CD4-positive, alpha-beta T cell treated with Interleukin-21 for 1 hour (primary cell): Measurements from ENCODE around the gene MTX2.

Experiments used
- DNase-seq: peaks from one replicate; pipeline ENCODE4 v3.0.0-alpha.2; 2020

MTX2 gene

DNA sequence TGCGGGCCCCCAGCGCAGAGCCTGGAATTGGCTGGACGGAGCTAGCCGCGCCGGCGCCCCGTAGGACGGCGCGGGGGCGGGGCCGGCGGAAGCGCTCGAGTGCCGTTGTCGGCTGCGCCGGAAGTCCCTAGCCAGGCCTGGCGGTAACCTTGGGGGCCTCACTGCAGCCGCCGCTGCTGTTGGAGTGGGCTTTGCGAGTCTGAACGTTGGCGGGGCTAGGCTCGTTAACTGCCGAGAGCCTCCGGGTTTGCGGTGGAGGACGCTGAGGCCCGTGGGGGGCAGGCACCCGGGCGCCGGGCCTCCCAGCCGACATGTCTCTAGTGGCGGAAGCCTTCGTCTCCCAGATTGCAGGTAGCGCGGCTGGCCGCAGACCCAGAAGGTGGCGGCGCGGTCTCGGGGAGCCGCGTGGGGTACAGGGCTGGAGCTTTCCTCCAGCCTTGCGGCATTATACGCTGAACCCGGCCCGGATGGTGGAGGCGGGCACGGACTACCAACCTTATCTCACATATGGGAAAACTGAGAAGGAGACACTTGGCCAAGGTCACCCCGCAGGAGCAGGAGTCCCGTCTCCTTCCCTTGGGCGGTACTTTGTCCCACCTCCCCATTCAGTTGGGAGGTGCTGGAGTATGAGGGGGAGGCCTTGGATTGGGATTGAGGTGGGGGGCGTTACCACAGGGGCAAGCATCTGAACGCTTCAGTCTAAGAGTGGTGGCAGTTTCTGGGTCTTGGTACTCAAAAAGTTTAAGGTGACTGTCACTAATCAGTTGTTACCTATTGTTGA, at the start of gene MTX2:
TSS of gene MTX2 (plus strand) at position 124 of the 781 bp plus-strand sequence. CDS start at position 312, 188 bp downstream.
- DNase-seq: peak; percentile 64

DNA sequence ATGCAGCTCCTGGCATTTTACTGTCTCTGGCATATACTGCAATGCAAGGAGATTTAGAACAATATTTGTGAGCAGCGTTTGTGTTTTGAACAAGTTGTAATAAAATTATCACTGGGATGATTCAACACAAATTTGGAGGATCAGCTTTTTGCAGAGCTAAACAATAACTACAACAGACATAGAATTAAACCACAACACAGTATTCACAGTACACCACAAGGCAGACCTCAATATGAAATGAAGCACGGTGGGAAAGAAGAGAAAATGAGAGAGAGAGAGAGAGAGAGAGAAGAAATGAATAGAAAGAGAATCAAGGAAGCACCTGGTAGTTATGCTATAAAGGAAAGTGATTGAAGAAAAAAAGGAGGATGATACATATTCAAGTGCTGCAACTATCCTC, 41.4 kb upstream of the MTX2 start:
- no peak for DNase-seq

DNA sequence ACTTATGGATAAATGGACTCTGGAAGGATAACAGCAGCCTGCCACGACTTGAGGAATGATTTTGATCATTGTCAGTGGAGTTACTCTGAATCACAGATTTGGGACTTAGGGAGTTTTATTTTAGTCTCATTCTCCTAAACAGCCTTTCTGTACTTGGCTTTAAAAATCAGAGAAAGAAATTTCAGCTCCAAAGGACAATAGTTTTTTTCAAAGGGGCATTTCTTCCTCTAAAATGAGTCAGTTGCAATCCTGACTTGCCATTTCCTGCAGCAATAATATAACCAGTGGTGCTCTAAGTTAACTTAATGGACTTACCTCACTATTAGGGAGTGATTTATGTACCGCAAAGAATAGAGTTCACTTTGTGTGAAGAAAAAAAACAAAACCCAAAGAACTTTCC, 35.1 kb upstream of the MTX2 start:
- DNase-seq: no peak

DNA sequence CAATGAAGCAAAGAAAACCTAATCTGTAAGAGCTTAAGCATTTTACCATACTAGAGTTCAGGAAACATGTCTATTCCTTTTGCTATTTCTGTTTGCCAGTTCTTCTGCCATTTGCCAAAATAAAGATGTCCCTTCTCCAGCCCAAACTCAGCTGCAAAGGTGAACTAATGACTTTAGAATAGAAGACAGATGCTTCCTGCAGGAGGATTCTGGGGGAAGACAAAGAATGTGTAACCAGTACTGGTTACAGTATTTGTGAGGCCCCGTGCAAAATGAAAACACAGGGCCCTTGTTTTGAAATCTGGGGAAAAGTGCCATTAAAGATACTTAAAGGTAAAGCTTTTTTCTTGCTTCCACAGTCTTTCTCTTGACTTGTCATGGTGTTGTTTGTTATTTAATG, 34.3 kb upstream of the MTX2 start:
- DNase-seq: no peak

DNA sequence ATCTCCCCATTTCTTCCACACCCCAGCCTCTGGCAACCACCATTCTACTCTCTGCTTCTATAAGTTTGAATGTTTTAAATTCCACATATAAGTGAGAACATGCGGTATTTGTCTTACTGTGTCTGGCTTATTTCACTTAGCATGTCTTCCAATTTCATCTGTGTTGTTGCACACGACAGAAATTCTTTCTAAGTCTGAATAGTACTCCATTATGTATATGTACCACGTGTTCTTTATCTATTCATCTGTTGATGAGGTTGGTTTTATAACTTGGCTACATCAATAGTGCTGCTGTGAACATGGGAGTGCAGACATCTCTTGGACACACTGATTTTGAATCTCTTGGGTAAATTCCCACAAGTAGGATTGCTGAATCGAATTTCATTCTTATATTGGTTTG, 31.8 kb upstream of the MTX2 start:
- no peak for DNase-seq

DNA sequence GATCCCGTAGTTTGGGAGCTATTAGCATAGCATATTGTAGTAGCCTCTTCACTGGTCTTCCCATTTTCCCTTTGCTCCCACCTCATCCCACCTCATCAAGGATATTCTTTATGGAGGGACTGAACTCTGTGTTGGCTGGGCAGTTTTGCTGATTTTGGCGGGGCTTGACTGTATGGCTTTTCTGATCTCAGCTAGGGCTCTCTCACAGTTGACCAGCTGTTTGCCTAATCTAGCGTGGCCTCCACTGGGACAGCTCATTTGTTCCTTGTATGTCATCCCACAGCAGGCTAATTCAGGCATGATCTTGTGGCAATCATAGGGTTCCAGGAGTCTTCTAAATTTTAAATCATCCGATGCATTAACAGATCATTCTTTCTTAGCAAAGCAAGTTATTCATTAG, 30.2 kb upstream of the MTX2 start:
- no peak for DNase-seq

DNA sequence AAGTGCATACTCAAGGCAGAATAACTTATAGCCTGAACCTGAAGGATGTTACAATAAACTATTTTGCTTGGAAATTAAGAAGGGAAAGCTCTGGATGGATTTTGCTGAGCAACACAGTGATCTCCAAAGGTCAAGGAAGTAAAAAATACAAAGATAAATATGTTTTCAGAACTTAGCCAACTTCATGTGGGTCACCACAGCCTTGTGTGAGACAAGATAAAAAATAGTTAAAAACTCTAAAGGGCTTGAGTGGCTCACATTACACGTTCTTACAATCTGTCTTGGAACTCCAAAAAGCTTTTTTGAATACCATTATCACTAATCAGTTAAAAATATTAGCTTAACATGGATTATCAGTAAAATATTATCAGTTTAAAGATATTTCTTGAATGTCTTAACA, 28.9 kb upstream of the MTX2 start:
- no peak for DNase-seq

DNA sequence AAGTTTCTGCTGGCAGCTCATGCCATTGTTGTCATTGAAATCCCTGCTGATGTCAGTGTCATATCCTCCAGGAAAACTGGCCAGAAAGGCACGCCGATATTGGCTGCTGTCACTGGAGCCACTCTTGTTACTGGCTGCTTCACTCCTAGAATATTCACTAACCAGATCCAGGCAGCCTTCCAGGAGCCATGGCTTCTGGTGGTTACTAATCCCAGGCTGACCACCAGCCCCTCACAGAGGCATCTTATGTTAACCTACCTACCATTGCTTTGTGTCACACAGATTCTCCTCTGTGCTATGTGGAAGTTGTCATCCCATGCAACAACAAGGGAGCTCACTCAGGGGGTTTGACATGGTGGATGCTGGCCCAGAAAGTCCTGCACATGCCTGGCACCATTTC, 27.0 kb upstream of the MTX2 start:
- no peak for DNase-seq

DNA sequence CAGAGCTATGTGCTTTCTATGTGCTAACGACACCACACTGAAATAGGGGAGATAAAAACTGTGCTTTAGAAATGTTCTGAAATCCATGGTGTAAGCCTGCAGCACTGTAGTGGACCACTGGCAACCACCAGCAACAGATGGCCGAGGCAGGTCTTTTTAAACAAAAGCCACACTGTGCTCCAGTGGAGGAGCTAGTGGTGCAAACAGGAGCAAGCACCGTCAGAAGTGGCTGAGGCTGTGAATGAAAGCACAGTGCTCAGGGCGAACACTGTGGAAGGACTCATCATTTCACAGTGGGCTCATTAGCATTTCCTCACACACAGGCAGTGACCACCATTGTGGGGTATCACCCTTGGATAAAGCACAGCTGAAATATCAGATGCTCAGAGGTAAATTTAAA, 22.9 kb upstream of the MTX2 start:
- no peak for DNase-seq

DNA sequence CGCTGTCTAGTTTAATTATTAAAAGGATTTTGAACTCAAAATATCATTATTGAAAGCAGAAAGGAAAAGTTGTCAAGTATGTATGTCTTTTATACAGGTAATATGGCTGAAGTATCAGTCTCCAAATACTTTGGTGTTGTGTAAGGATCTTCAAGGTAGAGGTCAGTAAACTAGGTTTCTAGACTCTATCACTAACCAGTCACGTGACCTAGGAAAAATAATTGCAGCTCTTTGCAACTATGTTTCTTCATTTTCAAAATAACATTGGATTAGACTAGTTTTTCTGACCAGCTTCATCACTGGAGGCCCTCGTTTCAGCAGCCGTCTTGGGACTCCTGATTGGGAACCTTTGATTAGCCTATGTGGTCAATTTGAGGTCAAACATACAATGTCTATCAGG, 21.4 kb upstream of the MTX2 start:
- DNase-seq: no peak

DNA sequence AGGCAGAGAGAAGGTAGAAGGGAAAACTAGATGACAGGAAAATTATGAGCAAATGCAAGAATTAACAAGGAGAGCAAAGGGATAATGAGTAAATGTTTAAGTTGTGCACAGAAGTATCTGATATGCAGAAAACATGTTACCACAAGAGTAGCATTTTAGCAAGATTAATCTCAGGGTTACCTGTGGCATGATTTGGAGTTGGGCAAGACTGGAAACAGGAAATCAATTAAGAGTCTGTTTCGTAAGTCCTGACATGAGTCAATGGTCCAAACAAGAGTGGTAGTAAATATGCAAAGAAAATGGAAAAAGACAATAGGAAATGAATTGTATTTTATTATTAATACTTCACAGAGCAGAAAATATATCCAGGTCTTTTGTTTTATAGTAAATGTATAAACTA, 17.3 kb upstream of the MTX2 start:
- no peak for DNase-seq

DNA sequence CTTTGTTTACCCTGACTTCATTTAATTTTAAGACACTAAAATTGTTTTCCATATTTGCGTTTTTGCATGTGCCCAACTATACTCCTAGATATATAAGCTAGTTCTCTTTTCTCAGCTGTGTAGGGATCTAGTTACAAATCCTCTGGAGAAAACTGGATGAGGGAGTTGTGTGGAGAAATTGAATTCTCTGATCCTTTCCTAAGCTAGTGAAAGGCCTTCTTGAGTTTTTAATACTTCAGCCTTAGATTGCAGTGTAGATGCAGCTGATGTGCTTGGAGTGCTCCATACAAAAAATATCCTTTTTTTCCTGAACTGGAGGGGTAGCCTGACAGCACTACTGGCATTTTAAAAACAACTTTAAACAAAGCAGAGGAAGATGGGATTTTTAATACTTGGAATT, 8.6 kb upstream of the MTX2 start:
- DNase-seq: no peak

DNA sequence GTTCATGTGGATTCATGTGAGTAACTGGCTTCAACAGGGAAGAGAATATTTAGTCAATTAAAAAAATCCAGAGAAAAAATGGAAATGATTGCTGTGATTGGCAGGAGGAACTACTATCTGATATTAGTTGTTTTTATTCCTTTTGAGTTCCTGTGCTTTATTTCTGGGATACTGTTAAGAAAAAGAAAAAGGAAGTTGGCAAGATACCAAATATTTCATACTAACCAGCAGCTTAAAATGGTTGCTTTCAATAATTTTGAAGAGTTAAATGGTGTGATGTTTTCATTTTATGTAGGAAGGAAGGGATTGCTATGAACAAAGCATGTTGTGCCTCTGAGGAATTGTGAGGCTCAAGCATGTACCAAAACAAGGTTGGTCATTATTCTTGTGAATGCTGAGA, 8.1 kb upstream of the MTX2 start:
- no peak for DNase-seq

DNA sequence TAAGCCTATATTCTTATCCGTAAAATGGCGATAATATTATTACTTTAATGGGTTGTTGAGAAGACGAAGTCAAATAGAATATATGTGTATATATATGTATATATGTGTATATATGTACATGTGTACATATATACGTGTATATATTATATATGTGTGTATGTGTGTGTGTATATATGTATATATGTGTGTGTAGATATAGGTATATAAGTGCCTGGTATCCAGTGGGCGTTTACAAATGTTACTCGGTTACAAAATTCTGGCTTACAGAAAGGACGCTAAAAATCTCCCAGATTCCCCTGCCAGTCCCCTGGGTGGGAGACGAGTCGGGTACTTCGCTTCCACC, 295 bp upstream of the MTX2 start:
- no peak for DNase-seq

DNA sequence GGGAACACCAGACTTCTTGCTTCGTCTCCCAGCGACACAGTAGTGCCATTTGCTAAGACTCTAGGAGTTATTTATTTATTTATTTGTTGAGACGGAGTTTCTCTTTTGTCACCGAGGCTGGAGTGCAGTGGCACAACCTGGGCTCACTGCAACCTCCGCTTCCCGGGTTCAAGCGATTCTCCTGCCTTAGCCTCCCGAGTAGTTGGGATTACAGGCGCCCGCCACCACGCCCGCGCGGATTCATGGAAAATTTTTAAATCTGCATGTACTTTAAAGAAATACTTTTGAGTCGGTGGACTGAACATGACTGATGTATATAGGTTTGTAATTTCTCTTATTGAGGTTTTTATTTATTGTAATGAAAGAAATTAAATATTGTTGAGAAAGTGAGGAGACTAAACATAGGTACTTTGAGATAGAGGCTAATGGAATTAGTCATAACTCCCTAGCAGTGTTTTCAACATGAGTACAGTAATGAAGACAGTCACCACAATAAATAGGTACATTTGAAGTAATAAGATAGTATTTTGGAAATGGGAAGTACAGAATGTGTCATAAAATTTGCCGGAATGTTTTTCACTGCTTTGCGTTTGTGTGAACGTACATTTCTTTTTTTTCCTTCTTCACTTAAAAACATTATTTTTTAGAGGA, 983 bp downstream of the MTX2 start:
- no peak for DNase-seq

DNA sequence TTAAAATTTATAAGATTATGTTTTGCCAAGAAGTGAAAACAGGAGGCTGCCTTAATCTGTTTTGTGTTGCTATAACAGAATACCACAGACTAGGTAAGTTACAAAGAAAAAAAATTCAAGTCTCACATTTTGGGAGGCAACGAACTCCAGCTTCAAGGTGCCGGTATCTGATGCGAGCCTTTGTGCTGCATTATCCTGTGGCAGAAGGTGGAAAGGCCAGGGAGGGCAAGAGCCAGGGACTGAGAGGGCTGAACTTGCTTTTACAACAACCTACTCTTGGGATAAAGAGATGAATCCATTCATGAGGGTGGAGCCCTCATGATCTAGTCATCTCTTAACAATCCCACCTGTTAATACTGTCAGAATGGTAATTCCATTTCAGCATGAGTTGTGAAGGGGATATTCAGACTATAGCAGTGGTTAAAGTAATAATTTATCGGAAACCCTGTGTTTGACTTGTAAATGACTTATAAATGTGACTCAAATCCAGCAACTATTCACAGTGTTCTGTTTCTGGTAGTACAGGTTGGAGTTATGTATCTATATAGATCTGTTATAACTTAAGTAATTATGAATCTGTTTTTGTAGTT, 3.7 kb downstream of the MTX2 start:
- no peak for DNase-seq

DNA sequence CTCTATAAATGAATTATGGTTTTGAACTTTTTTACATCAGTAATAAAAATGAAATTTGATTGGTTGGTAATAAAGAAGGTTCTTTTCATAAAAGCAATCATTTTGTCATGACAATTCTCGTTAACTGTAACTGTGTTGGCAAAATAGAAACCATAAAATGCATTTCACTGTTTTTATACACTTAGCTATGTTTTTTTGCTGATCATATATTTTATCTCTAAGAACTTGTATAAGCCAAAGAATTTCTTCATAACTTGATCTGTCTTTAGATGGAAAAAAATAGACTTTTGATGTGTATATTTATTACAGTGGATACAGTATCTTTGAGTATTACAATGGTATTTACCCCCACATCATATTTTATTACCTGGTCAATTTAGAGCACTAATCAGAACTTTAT, 9.7 kb downstream of the MTX2 start:
- DNase-seq: no peak

DNA sequence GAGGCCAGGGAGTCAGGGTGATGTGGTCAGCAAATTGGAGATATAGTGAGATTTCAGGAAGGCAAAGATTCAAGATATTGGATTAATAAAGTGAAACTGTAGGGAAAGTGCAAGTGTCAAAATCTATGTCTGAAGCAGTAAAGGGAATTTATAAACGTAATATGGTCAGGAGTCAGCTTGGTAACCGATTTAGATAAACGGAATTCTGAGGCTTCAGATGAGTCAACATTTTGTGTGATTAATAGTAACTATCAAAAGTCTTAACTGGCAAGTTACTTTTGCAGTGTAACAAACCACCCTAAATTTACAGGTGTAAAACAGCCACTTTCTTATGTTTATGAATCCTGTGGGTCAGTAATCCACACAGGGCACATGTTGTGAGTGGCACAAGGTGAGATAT, 10.9 kb downstream of the MTX2 start:
- no peak for DNase-seq

DNA sequence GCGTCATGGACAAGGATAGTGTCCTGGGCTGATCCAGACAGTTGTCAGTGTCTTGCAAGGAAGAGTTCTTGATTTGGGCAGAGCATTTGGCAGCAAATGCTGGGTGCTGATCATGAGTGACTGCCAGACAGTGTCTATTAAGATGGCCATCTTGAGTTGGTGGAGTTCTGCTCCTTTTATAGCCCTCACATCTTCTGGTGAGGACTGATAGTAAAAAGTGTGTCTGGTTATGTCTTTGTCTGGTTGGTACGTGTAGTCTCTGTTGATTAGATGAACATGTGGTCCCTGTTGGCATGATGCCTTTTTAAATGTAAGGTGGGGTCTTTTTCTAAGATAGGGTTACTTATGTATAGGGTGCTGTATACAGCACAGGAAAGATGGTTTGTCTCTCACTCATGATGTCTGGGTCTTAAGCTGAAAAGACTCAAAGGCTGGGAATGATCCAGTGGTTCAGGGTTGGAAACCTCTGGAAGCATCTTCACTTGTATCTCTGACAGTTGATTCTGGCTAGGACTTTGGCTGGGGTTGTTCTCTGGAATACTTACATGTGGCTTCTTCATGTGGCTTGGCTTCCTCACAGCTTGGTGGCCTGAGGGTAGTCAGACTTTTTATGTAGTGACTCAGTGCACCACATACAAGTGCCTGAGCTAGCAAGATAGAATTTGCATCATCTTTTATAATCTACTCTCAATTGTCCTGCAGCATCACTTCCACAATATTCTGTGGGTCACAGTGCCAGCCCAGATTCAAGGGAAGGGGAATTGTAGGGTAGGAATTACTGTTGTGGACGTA, 11.8 kb downstream of the MTX2 start:
- no peak for DNase-seq

DNA sequence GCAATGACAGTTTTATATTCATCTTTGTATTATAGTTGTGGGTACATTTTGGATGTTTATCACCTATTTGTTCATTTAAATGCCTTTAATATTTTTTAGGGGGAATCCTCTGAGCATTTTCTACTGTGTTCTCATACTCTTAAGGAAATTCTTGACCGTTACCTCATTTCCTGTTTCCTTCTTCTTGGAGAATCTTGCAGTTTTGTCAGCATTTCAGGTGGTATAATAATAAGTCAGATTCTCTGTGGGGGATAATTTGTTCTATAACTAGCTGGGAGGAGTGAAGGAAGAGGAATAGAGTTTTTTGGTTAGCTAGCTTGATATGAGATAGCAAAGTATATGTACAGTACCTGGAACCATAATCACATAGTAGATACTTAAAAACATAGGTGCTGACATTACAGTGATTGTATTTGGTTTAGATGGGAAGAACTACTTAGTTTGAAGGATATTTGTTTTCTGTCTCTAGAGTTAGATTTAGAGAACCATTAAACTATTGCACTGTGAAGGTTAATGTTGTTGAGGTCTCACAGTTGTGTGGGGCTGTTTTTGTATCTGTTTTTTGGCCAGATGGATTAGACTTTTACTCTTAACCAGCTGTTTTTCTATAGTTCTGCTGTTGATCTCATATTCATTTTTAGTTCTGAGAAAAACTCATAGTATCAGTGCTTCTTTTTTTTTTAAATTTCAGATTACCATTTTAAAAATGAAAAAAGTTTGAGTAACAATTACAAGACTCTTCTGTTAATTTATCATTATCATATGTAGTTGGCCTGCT, 14.2 kb downstream of the MTX2 start:
- DNase-seq: no peak

DNA sequence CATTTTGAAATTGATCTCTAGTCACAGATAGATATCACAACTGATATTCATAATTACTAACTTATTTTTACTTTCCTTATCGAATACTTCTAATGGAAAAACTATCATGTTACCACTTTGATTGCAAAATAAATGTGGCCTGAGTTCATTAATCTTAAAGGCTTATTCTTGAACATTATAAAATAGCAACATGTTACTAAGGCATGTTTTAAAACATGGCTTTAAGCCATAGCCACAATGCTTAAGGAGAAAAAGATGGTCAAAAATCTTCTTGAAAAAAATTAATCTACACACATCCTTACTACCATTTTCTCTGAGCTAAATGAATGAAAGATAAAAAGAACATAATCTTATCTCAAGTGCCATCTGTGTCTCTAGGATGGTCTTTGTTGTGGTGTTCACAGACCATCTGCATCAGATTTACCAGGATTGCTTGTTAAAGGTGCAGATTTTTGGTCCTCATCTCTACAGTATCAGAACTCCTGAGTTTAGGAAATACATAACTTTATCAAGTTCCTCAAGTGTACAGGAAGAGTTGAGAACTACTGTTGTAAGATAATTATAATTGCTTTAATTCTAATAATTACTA, 15.3 kb downstream of the MTX2 start:
- no peak for DNase-seq

DNA sequence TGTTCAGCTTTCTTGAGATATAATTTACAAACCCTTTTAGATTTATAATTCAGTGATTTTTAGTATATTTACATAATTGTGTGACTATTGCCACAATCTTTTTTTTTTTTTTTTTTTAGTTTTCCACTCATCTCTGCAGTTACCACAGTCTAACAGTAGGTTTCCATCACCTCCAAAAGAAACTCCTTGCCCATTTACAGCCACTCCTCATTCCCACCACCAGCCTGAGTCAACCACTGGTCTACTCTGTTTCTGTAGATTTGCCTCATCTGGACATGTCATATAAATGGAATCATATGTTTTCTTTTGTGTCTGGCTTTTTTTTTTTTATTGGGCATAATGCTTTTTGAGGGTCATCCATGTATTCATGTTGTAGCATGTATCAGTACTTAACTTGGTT, 16.1 kb downstream of the MTX2 start:
- no peak for DNase-seq

DNA sequence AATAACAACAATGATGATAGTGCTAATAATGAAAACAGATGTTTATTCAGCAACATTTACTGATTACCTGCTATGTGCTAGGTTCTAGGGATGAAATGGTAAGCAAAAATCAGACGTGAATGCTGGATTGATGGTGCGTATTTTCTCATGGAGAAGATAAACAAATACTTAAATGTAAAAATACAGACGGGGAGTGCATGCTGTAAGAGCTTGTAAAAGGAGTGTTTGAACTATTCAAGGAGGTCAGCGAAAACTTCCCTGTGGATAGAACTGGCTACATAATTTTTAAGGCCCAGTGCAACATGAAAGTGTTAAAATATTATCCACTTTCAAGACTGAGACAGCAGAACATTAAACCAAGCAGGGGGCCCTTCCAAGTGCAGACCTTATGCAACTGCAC, 22.1 kb downstream of the MTX2 start:
- DNase-seq: no peak
